ENCODE data around the gene SLIT1.
A peak's percentile ranks its signal among the peaks of the same experiment; 100 is the strongest.
"Not testable (repeated sequence)": the region's sequence is repeated elsewhere in the genome, so short reads cannot be mapped to it uniquely, and the experiment has no call there.

Gene SLIT1

GRCh38 chr10:97107551-97107950 is 78.2 kb downstream of the SLIT1 start:
- no peak for DNase-seq (ENCODE audit: low spot score)

- no peak for DNase-seq (ENCODE audit: low spot score)
These were observed 79.6 kb downstream of the SLIT1 start for GRCh38 chr10:97106207-97106606.

- no peak for DNase-seq (ENCODE audit: low spot score)
These were observed 80.5 kb downstream of the SLIT1 start for GRCh38 chr10:97105303-97105702.

GRCh38 chr10:97103316-97104080 is 82.3 kb downstream of the SLIT1 start:
- no peak for DNase-seq (ENCODE audit: low spot score)

GRCh38 chr10:97102441-97102840 is 83.3 kb downstream of the SLIT1 start:
- no peak for DNase-seq (ENCODE audit: low spot score)

GRCh38 chr10:97101166-97101940 is 84.4 kb downstream of the SLIT1 start:
- no peak for DNase-seq (ENCODE audit: low spot score)

- DNase-seq (ENCODE audit: low spot score) = no peak
These were observed 85.1 kb downstream of the SLIT1 start for GRCh38 chr10:97100657-97101056.

- no peak for DNase-seq (ENCODE audit: low spot score)
These were observed 85.9 kb downstream of the SLIT1 start for GRCh38 chr10:97099868-97100267.

- DNase-seq (ENCODE audit: low spot score) = no peak
These were observed 86.7 kb downstream of the SLIT1 start for GRCh38 chr10:97099089-97099488.

- no peak for DNase-seq (ENCODE audit: low spot score)
These were observed 88.7 kb downstream of the SLIT1 start for GRCh38 chr10:97097084-97097433.

- DNase-seq (ENCODE audit: low spot score) = no peak
These were observed 89.3 kb downstream of the SLIT1 start for GRCh38 chr10:97096261-97097083.

- DNase-seq (ENCODE audit: low spot score) = no peak
These were observed 90.0 kb downstream of the SLIT1 start for GRCh38 chr10:97095701-97096260.

- DNase-seq (ENCODE audit: low spot score) = no peak
These were observed 95.1 kb downstream of the SLIT1 start for GRCh38 chr10:97090644-97091043.

GRCh38 chr10:97090035-97090434 is 95.7 kb downstream of the SLIT1 start:
- DNase-seq (ENCODE audit: low spot score) = no peak

GRCh38 chr10:97089209-97089870 is 96.4 kb downstream of the SLIT1 start:
- no peak for DNase-seq (ENCODE audit: low spot score)

GRCh38 chr10:97087296-97087695 is 98.5 kb downstream of the SLIT1 start:
- no peak for DNase-seq (ENCODE audit: low spot score)

- DNase-seq (ENCODE audit: low spot score) = no peak
These were observed 99.2 kb downstream of the SLIT1 start for GRCh38 chr10:97086530-97086929.

GRCh38 chr10:97083228-97083829 is 102.4 kb downstream of the SLIT1 start:
- no peak for DNase-seq (ENCODE audit: low spot score)

GRCh38 chr10:97082575-97082974 is 103.2 kb downstream of the SLIT1 start:
- DNase-seq (ENCODE audit: low spot score) = not testable (repeated sequence)

- DNase-seq (ENCODE audit: low spot score) = peak; percentile 64
These were observed 104.0 kb downstream of the SLIT1 start for GRCh38 chr10:97081621-97082235.
